Hepatocyte (in vitro differentiated cells): ENCODE data around the gene LOC101059915.

Experiments used
- CTCF ChIP-seq: fragments of 200-600 bp; sonication (generic); IDR thresholded peaks from 2 replicates; pipeline ENCODE4 v1.5.1; 2016; ENCODE audit warnings: antibody characterized with exemption, mild to moderate bottlenecking; ENCODE audit not compliant: poor library complexity
- EZH2 ChIP-seq: fragments of 200-600 bp; sonication (generic); IDR thresholded peaks from 2 replicates; pipeline ENCODE4 v1.6.1; 2016; ENCODE audit warnings: antibody characterized with exemption, mild to moderate bottlenecking, borderline replicate concordance
- EZH2phosphoT487 ChIP-seq: fragments of 200-600 bp; sonication (generic); IDR thresholded peaks from one replicate; pipeline ENCODE4 v1.6.1; 2018; ENCODE audit warnings: antibody characterized with exemption, mild to moderate bottlenecking, low read depth, moderate library complexity; ENCODE audit not compliant: unreplicated experiment, severe bottlenecking

- TF ChIP-seq EZH2 (no peak), CTCF (no peak), EZH2phosphoT487 (no peak)
Measured at GRCh38 chrX:71634366-71634765, 33.0 kb upstream of the LOC101059915 start.
